Breast epithelium (tissue), 4 donors: ENCODE data around the gene ZFTA. TPM values are rescaled to one million over a fixed set of nuclear protein-coding genes. Genes with fewer than 3 reads are reported as not detected.

Experiments
- DNase-seq, 2 donors: peaks; one replicate each; pipeline ENCODE4 v3.0.0-alpha.2; 2019; ENCODE audit warnings: low spot score in 2 of 2
- H3K27ac ChIP-seq, 2 donors: fragments of 200-600 bp; sonication (generic) in 1 of 2; one replicate each; pipeline ENCODE4 v1.5.1; 2016 to 2019; ENCODE audit warnings: mild to moderate bottlenecking in 1 of 2
- H3K27me3 ChIP-seq, 2 donors: fragments of 200-600 bp; sonication (generic) in 1 of 2; one replicate each; pipeline versions ENCODE4 v1.5.1 to v1.6.0; 2017 to 2019; ENCODE audit warnings: control low read depth in 1 of 2, mild to moderate bottlenecking in 1 of 2
- H3K36me3 ChIP-seq: fragments of 200-600 bp; one replicate; pipeline ENCODE4 v1.5.1; 2019
- H3K4me1 ChIP-seq, 2 donors: fragments of 200-600 bp; sonication (generic); one replicate each; pipeline ENCODE4 v1.5.1; 2016 to 2019; ENCODE audit warnings: control low read depth in 1 of 2
- H3K4me3 ChIP-seq, 3 donors: fragments of 200-600 bp; sonication (generic); 1 replicate in 2 of 3; 2 replicates in 1 of 3; pipeline ENCODE4 v1.5.1; 2016 to 2019; ENCODE audit warnings: mild to moderate bottlenecking in 3 of 3, moderate library complexity in 2 of 3
- H3K9me3 ChIP-seq, 2 donors: fragments of 200-600 bp; sonication (generic) in 1 of 2; one replicate each; pipeline ENCODE4 v1.5.1; 2016 to 2019; ENCODE audit warnings: control low read depth in 1 of 2
- CTCF ChIP-seq, 3 donors: fragments of 450-650 bp; IDR thresholded peaks; one replicate each; pipeline ENCODE4 v1.5.1; 2016 to 2017; ENCODE audit warnings: antibody characterized with exemption in 3 of 3, mild to moderate bottlenecking in 3 of 3, moderate library complexity in 3 of 3
- POLR2A ChIP-seq: fragments of 450-650 bp; IDR thresholded peaks from one replicate; pipeline ENCODE4 v1.6.1; 2016; ENCODE audit warnings: antibody characterized with exemption, mild to moderate bottlenecking, moderate library complexity
- POLR2AphosphoS5 ChIP-seq, 3 donors: sonication (generic); formaldehyde crosslinking; IDR thresholded peaks; one replicate each; pipeline ENCODE4 v1.6.1; 2017; ENCODE audit warnings: antibody characterized with exemption in 3 of 3
- intact Hi-C: fragments of 100-400 bp; cut with DNase I; formaldehyde crosslinking; loops from one replicate; pipeline ENCODE4 v1.15.1; 2023; ENCODE audit warnings: low total_unique reads
- total RNA-seq, 3 donors: library from RNA; depleted of rRNA; stranded (reverse); fragments of >200 nt; gene quantifications; one replicate each; pipeline ENCODE4 v1.1.0, GENCODE V29; 2016

ZFTA gene
- total RNA-seq, 3 donors from 2014 or later: 8.8 to 12.5 (median 9.7) TPM

- TF ChIP-seq POLR2A (no peak), CTCF (IDR thresholded peaks at IDR 0.05) (no peak), POLR2AphosphoS5 (IDR thresholded peaks at IDR 0.05) (no peak)
- Histone ChIP-seq H3K9me3 (no peaks in the 10 kb centered on the region), H3K27ac (no peak overlapping the region), H3K4me1 (no peaks in the 10 kb centered on the region), H3K36me3 (no peaks in the 10 kb centered on the region), H3K4me3 (no peak overlapping the region), H3K27me3 (no peaks in the 10 kb centered on the region)
- no peak for DNase-seq
- intact Hi-C loops: no loop called here
Observed at GRCh38 chr11:63736864-63737263, 31.7 kb downstream of the ZFTA start.

GRCh38 chr11:63729326-63729725 lies 39.2 kb downstream of the ZFTA start:
- intact Hi-C loops: no loop called here
- H3K9me3 ChIP-seq: no peaks in the 10 kb centered on the region
- no peak for TF ChIP-seq POLR2AphosphoS5 (IDR thresholded peaks at IDR 0.05)
- no peak for TF ChIP-seq CTCF (IDR thresholded peaks at IDR 0.05)
- no peak for TF ChIP-seq POLR2A
- DNase-seq: no peak
- H3K4me3 ChIP-seq: no peak overlapping the region
- no peaks in the 10 kb centered on the region for H3K36me3 ChIP-seq
- H3K27ac ChIP-seq: no peak overlapping the region
- H3K4me1 ChIP-seq: no peaks in the 10 kb centered on the region
- no peaks in the 10 kb centered on the region for H3K27me3 ChIP-seq

- intact Hi-C loops: no loop called here
- TF ChIP-seq POLR2AphosphoS5 (IDR thresholded peaks at IDR 0.05): no peak
- Histone ChIP-seq H3K27me3 (no peaks in the 10 kb centered on the region), H3K4me1 (no peaks in the 10 kb centered on the region), H3K36me3 (peaks cover 4% of the 10 kb centered on the region), H3K27ac (no peak overlapping the region), H3K9me3 (no peaks in the 10 kb centered on the region), H3K4me3 (no peak overlapping the region)
- no peak for DNase-seq
Observed at GRCh38 chr11:63720611-63721010, 48.0 kb downstream of the ZFTA start.

GRCh38 chr11:63719987-63720386 lies 48.6 kb downstream of the ZFTA start:
- TF ChIP-seq POLR2AphosphoS5 (IDR thresholded peaks at IDR 0.05) (no peak), POLR2A (no peak), CTCF (IDR thresholded peaks at IDR 0.05) (no peak)
- Histone ChIP-seq H3K27ac (no peak overlapping the region), H3K9me3 (no peaks in the 10 kb centered on the region), H3K4me3 (no peak overlapping the region), H3K36me3 (peaks cover 4% of the 10 kb centered on the region), H3K4me1 (no peaks in the 10 kb centered on the region), H3K27me3 (no peaks in the 10 kb centered on the region)
- DNase-seq: no peak
- intact Hi-C loops: no loop called here

- Histone ChIP-seq H3K4me3 (no peak overlapping the region), H3K4me1 (no peaks in the 10 kb centered on the region), H3K27ac (no peak overlapping the region), H3K36me3 (peaks cover 4% of the 10 kb centered on the region), H3K27me3 (no peaks in the 10 kb centered on the region), H3K9me3 (no peaks in the 10 kb centered on the region)
- no peak for DNase-seq
- intact Hi-C loops: no loop called here
- no peak for TF ChIP-seq POLR2AphosphoS5 (IDR thresholded peaks at IDR 0.05)
- no peak for TF ChIP-seq CTCF (IDR thresholded peaks at IDR 0.05)
- no peak for TF ChIP-seq POLR2A
Observed at GRCh38 chr11:63719001-63719400, 49.6 kb downstream of the ZFTA start.

Other genes starting within 250 kb of the ZFTA start
- 10 to 100 TPM; 13.9 to 100.0 (median 95.3) TPM for gene PLAAT4, start 232.0 kb downstream of the ZFTA start, total RNA-seq
- 1 to 10 TPM; 1.1 to 2.6 (median 2.0) TPM for gene PLAAT2, start 205.4 kb downstream of the ZFTA start, total RNA-seq
- gene PLAAT3, start 154.3 kb downstream of the ZFTA start, total RNA-seq: 100 to 1,000 TPM; 128 to 527 (median 204) TPM
- 100 to 1,000 TPM in 1 of 3 donors, 10 to 100 TPM in 2; 75.2 to 165 (median 77.3) TPM for gene ATL3, start 97.4 kb downstream of the ZFTA start, total RNA-seq
- 100 to 1,000 TPM; 115 to 199 (median 162) TPM for gene RTN3, start 87.3 kb downstream of the ZFTA start, total RNA-seq
- 10 to 100 TPM in 2 of 3 donors, 1 to 10 TPM in 1; 4.8 to 13.8 (median 12.1) TPM for gene SPINDOC, start 44.7 kb upstream of the ZFTA start, total RNA-seq
- gene MARK2, start 70.3 kb upstream of the ZFTA start, total RNA-seq: 10 to 100 TPM; 12.6 to 34.0 (median 22.3) TPM
- gene RCOR2, start 148.4 kb upstream of the ZFTA start, total RNA-seq: under 1 TPM; 0.16 to 0.33 (median 0.29) TPM
- 10 to 100 TPM in 2 of 3 donors, 1 to 10 TPM in 1; 5.9 to 27.4 (median 19.7) TPM for gene NAA40, start 170.2 kb upstream of the ZFTA start, total RNA-seq
- 100 to 1,000 TPM; 257 to 326 (median 293) TPM for gene COX8A, start 205.8 kb upstream of the ZFTA start, total RNA-seq
- gene OTUB1, start 217.7 kb upstream of the ZFTA start, total RNA-seq: 10 to 100 TPM; 50.9 to 81.4 (median 79.3) TPM